Measurements from ENCODE around the gene DHRSX.

DHRSX gene

DNA sequence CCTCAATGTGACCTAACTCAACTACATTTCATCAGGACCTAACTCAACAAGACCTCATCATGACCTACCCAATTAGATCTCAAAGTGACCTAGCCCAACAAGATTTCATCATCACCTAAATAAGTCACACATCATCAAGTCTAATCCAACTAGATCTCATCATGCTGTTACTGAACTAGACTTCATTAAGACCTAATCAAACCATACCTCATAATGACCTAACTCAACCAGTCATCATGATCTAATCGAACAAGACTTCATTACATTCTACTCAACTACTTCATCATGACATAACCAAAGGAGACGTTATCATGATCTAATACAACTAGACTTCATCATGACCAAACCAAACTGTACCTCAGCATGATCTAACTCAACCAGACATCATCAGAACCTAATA lies 82.8 kb downstream of the DHRSX start:
- Histone ChIP-seq H3K4me3 (ENCODE audit: low read depth, low read length) (no peak overlapping the region), H3K4me1 (no peaks in the 10 kb centered on the region), H3K36me3 (no peaks in the 10 kb centered on the region), H3K27me3 (no peaks in the 10 kb centered on the region), H3K9me3 (no peaks in the 10 kb centered on the region)
- no peak for DNase-seq
- TF ChIP-seq, protein P1, sequence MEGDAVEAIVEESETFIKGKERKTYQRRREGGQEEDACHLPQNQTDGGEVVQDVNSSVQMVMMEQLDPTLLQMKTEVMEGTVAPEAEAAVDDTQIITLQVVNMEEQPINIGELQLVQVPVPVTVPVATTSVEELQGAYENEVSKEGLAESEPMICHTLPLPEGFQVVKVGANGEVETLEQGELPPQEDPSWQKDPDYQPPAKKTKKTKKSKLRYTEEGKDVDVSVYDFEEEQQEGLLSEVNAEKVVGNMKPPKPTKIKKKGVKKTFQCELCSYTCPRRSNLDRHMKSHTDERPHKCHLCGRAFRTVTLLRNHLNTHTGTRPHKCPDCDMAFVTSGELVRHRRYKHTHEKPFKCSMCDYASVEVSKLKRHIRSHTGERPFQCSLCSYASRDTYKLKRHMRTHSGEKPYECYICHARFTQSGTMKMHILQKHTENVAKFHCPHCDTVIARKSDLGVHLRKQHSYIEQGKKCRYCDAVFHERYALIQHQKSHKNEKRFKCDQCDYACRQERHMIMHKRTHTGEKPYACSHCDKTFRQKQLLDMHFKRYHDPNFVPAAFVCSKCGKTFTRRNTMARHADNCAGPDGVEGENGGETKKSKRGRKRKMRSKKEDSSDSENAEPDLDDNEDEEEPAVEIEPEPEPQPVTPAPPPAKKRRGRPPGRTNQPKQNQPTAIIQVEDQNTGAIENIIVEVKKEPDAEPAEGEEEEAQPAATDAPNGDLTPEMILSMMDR (IDR thresholded peaks at IDR 0.05; ENCODE audit: low read depth, low read length) = no peak

DNA sequence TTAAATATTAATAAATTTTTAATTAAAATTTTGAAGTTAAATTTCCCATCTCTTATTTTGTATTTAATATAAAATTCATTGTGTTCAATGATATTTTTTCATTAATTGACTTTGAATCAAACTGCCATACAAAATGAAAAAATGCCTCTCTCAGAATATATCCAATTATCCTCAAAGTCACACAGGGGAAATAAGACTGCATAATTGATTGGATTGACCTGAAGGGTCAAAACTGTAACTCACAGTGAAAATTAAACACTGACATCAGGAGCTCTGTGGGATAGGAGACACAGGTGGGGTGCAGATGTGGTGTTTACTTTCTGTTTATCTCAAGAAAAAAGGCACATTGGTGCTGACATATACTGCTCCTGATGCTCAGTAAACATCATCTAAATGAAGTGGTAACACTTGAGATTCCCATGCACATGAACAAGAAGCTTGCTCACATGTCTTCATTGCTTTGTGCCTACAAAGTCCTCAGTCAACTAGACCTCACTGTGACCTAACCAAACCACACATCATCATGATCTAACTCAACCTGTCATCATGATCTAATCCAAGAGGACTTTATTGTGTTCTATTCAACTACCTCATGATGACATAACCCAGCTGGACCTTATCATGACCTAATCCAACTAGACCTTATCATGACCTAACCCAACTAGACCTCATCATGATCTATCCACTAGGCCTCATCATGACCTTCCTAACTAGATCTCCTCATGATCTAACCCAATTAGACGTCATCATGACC lies 83.7 kb downstream of the DHRSX start:
- Histone ChIP-seq H3K4me1 (no peaks in the 10 kb centered on the region), H3K27me3 (no peaks in the 10 kb centered on the region), H3K36me3 (no peaks in the 10 kb centered on the region), H3K4me3 (ENCODE audit: low read depth, low read length) (no peak overlapping the region), H3K9me3 (no peaks in the 10 kb centered on the region)
- DNase-seq = no peak
- TF ChIP-seq, protein P1 (IDR thresholded peaks at IDR 0.05; ENCODE audit: low read depth, low read length) = no peak

DNA sequence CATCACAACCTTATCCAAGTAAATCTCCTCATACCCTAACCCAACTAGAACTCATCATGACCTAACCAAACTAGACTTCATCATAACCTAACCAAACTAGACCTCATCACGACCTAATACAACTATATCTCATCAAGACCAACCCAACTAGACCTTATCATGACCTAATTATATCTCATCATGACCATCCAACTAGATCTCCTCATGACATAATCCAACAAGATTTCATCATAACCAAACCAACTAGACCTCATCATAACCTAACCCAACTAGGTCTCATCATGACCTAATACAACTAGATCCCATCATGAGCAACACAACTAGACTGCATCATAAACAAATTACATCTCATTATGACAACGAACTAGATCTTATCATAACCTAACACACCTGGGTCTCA lies 86.4 kb downstream of the DHRSX start:
- no peaks in the 10 kb centered on the region for H3K9me3 ChIP-seq
- no peaks in the 10 kb centered on the region for H3K4me1 ChIP-seq
- TF ChIP-seq, protein P1 (IDR thresholded peaks at IDR 0.05; ENCODE audit: low read depth, low read length) = no peak
- no peaks in the 10 kb centered on the region for H3K36me3 ChIP-seq
- no peaks in the 10 kb centered on the region for H3K27me3 ChIP-seq
- DNase-seq = no peak
- H3K4me3 ChIP-seq (ENCODE audit: low read depth, low read length) = no peak overlapping the region

DNA sequence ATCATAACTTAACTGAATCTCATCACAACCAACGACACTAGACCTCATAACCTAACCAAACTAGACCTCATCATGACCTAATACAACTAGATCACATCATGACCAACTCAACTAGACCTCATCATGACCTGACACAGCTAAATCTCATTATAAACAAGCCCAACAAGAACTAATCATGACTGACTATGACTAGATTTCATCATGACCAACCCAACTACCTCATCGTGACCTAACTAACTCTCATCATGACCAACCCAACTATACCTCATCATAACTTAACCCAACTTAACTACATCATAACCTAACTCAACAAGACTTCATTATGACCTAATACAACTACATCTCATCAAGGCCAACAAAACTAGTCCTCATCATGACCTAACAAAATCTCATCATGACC lies 86.8 kb downstream of the DHRSX start:
- no peaks in the 10 kb centered on the region for H3K4me1 ChIP-seq
- TF ChIP-seq, protein P1 (IDR thresholded peaks at IDR 0.05; ENCODE audit: low read depth, low read length) = no peak
- H3K36me3 ChIP-seq = no peaks in the 10 kb centered on the region
- no peaks in the 10 kb centered on the region for H3K9me3 ChIP-seq
- no peaks in the 10 kb centered on the region for H3K27me3 ChIP-seq
- no peak for DNase-seq
- no peak overlapping the region for H3K4me3 ChIP-seq (ENCODE audit: low read depth, low read length)

DNA sequence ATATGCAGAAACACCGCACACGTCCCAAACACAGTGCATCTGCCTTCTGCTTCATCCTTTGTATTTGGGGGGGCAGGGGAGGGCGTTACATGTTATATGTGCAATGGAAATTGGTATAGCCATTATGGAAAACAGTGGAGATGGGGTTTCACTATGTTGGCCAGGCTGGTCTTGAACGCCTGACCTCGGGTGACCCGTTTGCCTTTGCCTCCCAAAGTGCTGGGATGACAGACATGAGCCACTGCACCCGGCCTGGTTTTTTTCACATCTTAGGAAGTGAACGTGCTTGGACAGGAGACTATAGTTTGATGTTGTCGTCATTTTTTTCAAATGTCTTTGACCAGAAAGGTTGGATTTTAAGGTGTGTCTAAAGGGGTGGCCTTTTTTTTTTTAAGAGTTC lies 88.6 kb downstream of the DHRSX start:
- H3K9me3 ChIP-seq = no peaks in the 10 kb centered on the region
- no peak for DNase-seq
- H3K27me3 ChIP-seq = no peaks in the 10 kb centered on the region
- TF ChIP-seq, protein P1 (IDR thresholded peaks at IDR 0.05; ENCODE audit: low read depth, low read length) = no peak
- no peaks in the 10 kb centered on the region for H3K4me1 ChIP-seq
- H3K36me3 ChIP-seq = no peaks in the 10 kb centered on the region
- no peak overlapping the region for H3K4me3 ChIP-seq (ENCODE audit: low read depth, low read length)

DNA sequence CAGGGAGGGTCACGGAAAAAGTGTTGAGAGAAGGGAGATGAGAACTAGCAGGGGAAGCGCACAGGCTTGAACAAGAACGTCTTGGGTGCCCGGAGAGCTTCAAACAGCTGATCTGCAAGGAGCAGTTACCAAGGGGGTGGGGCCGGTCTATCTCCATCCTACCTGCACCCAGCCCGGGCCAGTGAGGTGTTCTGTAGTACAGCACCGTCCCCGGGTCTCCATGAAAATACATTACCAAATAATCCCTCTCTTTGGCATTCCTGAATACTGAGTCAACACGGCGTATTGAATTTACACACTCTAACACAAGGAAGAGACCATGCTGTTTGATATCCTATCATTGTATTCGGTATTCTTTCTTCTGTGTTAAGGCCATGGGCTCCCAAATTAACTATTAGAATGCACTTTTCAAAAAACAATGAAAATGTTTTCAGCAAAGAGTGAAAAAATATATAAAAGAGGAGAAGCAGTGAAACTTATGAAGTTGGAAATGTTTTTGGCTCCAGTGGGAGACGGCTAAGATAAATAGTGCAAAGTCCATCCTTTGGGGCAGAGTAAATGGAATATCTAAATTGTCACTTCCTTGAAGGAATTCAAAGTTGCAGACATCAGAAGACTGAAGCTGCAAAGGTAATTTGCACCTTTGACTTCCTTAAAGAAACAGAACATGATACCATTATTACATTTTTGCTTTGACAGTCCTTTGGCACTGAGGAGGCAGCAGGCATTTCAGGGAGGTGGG lies 90.3 kb downstream of the DHRSX start:
- Histone ChIP-seq H3K36me3 (no peaks in the 10 kb centered on the region), H3K4me3 (ENCODE audit: low read depth, low read length) (no peak overlapping the region), H3K9me3 (no peaks in the 10 kb centered on the region), H3K4me1 (no peaks in the 10 kb centered on the region), H3K27me3 (no peaks in the 10 kb centered on the region)
- DNase-seq = no peak
- TF ChIP-seq, protein P1 (IDR thresholded peaks at IDR 0.05; ENCODE audit: low read depth, low read length) = no peak

Data from BE2C (cell line).